HAP-1 (cell line): ENCODE results near the gene GGNBP2.

Experiments used
- DNase-seq, 2 experiments: peaks; one replicate each; pipeline ENCODE4 v3.0.0-alpha.2; 2016 to 2020; ENCODE audit warnings: low spot score in 2 of 2
- H3K27me3 ChIP-seq: fragments of 250-450 bp; sonication (Bioruptor Pico); 2 replicates; pipeline ENCODE4 v1.5.1; 2020; ENCODE audit warnings: low read depth, mild to moderate bottlenecking, moderate library complexity
- H3K36me3 ChIP-seq: fragments of 250-450 bp; sonication (Bioruptor Pico); replicated peaks from 2 replicates; pipeline ENCODE4 v1.5.1; 2020; ENCODE audit warnings: mild to moderate bottlenecking
- H3K4me1 ChIP-seq: fragments of 250-450 bp; sonication (Bioruptor Pico); 2 replicates; pipeline ENCODE4 v1.5.1; 2020; ENCODE audit warnings: mild to moderate bottlenecking
- H3K4me3 ChIP-seq: fragments of 250-450 bp; sonication (Bioruptor Pico); 2 replicates; pipeline ENCODE4 v1.5.1; 2020; ENCODE audit warnings: mild to moderate bottlenecking, moderate library complexity
- H3K9me3 ChIP-seq: fragments of 250-450 bp; sonication (Bioruptor Pico); 2 replicates; pipeline ENCODE4 v1.5.1; 2020; ENCODE audit warnings: mild to moderate bottlenecking, moderate library complexity
- in situ Hi-C: fragments of 300-500 bp; cut with MboI; formaldehyde crosslinking; loops from 3 replicates; pipeline ENCODE4 v1.14.3; 2020; ENCODE audit warnings: low sequenced_read_pairs, inconsistent platforms, mixed read lengths

Gene GGNBP2, protein sequence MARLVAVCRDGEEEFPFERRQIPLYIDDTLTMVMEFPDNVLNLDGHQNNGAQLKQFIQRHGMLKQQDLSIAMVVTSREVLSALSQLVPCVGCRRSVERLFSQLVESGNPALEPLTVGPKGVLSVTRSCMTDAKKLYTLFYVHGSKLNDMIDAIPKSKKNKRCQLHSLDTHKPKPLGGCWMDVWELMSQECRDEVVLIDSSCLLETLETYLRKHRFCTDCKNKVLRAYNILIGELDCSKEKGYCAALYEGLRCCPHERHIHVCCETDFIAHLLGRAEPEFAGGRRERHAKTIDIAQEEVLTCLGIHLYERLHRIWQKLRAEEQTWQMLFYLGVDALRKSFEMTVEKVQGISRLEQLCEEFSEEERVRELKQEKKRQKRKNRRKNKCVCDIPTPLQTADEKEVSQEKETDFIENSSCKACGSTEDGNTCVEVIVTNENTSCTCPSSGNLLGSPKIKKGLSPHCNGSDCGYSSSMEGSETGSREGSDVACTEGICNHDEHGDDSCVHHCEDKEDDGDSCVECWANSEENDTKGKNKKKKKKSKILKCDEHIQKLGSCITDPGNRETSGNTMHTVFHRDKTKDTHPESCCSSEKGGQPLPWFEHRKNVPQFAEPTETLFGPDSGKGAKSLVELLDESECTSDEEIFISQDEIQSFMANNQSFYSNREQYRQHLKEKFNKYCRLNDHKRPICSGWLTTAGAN

DNA sequence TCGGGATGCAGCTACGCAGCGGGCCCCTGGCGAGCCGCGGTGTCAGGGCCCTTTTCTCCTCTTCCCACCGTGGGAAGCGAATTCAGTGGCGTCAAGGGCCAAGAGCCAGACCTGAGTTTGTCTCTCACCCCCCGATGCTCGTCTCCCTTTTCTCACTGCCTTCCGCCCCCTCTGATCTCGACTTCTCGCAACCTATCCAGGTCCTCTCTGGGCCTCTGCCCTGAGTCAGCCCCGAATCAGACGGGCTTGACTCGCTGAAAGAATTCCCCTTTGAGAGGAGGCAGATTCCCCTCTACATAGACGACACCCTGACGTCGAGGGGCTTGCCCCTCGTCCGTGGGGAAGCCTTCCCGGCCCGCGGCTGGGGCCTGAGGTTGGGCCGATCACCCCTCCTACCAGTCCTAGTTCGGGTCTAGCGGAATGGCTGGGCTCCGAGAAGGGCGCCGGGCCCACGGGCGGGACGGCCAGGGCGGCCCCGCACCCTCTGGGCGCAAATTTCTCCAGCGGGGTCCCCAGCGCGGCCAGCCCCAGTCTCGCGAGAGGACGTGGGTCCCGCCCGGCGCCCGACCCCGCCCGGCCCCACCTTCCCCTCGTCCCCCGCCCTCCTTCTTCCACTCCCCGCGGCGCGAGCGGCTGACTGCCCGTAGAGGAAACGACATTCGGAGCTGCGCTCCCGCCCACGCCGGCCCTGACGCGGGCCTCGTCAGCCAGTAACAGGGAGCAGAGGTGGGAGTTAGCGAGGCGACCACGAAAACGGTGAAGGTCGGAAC is at the start of gene GGNBP2:
Gene GGNBP2, plus strand, starts transcription at position 613 of the 770 bp plus-strand sequence. CDS start 806 bp downstream, outside the sequence.
- Histone ChIP-seq H3K9me3 (no peaks in the 10 kb centered on the region), H3K36me3 (peaks cover 16% of the 10 kb centered on the region), H3K4me1 (peaks cover 26% of the 10 kb centered on the region), H3K27me3 (no peaks in the 10 kb centered on the region), H3K4me3 (peak within 1 kb of the TSS; percentile 98)
- DNase-seq = peak; percentile 80 to 96
- in situ Hi-C loops = no loop called here

DNA sequence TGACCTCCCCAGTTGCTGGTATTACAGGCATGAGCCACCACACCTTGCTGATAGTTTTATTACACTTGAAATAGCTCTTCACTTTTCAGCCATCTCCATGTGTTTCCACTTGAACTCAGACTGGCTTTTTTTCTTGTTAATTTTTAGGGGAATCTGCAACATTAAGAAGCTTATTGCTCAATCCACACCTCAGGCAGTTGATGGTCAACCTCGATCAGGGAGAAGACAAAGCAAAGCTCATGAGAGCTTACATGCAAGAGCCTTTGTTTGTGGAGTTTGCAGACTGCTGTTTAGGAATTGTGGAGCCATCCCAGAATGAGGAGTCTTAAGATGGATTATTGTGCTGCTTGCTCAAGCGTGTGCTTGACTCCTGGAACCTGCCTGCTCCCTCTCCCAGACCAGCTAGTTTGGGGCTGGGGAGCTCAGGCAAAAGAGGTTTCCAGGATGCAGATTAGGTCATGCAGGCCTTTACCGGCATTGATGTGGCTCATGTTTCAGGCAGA is 49.6 kb upstream of the GGNBP2 start:
- H3K4me1 ChIP-seq = no peaks in the 10 kb centered on the region
- H3K36me3 ChIP-seq = peaks cover 70% of the 10 kb centered on the region
- DNase-seq = no peak
- no peak overlapping the region for H3K4me3 ChIP-seq
- in situ Hi-C loops = loop anchor here (25.0 kb wide), 1 partner anchor 308 kb away; the partner anchor contains the start of genes CCL3L1, CCL3L3 and TBC1D3B
- H3K9me3 ChIP-seq = no peaks in the 10 kb centered on the region
- no peaks in the 10 kb centered on the region for H3K27me3 ChIP-seq

DNA sequence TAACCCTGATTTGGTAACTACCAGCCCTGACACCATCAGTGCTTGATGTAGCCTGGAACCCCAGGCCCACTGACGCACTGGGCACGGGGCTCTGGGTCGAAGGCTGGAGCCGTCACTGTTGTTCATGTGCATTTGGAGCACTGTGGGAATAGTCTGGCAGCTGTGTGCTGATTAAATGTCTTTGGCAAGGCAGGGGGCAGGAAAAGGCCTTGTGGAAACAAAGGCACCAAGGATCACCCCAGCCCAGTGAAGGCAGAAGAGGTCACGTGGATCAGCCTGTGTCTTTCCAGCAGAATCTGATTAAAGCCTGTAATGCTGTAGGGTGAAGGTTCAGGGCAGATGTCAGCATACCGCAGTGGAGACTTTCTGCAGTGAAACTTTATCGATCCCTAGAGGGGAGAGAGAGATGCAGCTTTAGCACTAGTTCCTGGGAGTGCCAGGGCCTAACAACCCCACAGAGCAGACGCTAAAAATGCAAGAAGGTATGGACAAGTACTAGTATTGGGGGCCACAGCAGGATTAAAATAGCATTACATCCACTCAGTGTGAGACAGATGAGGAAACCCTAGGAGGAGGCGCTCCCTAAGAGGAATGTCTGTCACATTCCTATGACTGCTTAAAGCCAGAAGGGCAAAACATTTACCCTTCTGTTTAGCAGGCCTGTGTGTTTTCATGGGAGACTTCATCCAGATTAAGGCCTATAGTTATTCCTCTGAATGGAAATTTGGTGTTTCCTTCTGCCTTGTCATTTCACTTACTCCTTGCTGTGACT is 48.5 kb upstream of the GGNBP2 start:
- Histone ChIP-seq H3K9me3 (no peaks in the 10 kb centered on the region), H3K36me3 (peaks cover 81% of the 10 kb centered on the region), H3K27me3 (no peaks in the 10 kb centered on the region), H3K4me1 (no peaks in the 10 kb centered on the region), H3K4me3 (no peak overlapping the region)
- DNase-seq = no peak
- in situ Hi-C loops = loop anchor here (25.0 kb wide), 1 partner anchor 309 kb away; the partner anchor contains the start of genes CCL3L1, CCL3L3 and TBC1D3B

DNA sequence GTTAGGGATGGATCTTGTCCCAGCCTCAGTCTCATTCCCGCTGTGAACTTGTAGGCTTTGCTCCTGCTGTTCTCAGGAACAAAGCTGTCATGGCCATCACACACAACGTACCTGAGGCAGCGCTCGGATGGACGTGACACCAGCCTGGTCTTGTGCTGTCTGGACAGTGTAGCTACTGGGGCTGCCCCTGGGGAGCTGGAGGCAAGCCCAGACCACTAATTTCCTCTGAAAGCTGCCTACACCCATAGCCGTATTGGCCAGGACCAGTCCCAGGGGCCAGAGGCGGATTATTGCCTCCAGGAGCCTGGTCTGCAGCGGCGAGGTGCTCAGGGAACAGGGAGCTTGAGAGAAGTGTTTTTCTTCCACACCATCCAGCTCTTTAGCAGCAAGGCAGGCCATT is 46.6 kb upstream of the GGNBP2 start:
- Histone ChIP-seq H3K36me3 (peaks cover 86% of the 10 kb centered on the region), H3K4me3 (no peak overlapping the region), H3K9me3 (no peaks in the 10 kb centered on the region), H3K4me1 (no peaks in the 10 kb centered on the region), H3K27me3 (no peaks in the 10 kb centered on the region)
- no peak for DNase-seq
- in situ Hi-C loops = loop anchor here (25.0 kb wide), 1 partner anchor 311 kb away; the partner anchor contains the start of genes CCL3L1, CCL3L3 and TBC1D3B

DNA sequence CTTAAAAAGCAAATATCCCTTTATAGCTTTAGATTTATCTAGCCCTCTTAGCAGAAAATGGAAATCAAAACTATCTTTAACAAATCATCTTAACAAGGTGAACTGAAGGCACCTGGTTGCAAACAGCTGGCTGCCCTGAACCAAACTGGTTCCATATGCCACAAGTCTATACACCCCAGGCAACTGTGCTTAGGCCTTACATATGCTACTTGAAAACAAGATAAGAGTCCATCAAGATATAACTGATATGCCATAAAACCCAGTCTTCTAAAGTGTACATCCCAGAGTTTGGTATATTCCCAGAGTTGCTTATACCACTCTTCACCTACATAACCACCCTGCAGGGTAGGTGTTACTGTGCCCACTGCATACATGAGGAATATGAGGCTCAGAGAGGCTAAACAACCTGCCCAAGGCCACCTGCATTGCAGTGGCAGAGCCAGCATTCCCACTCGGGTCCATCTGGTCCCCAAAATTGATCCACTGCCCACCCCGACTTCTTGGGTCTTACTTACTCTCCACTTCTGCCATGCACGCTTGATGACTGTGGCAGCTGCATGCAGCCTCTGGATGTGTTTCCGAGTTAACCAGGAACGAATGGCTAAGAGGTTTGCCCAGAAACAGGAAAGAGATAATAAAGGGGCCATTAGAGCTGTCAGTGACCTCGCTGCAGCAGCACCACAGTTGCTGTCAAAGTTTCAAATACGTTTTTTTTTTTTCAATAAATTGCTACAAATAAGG is 46.0 kb upstream of the GGNBP2 start:
- H3K36me3 ChIP-seq = peaks cover 86% of the 10 kb centered on the region
- H3K9me3 ChIP-seq = no peaks in the 10 kb centered on the region
- DNase-seq = no peak
- no peaks in the 10 kb centered on the region for H3K4me1 ChIP-seq
- no peak overlapping the region for H3K4me3 ChIP-seq
- in situ Hi-C loops = loop anchor here (25.0 kb wide), 1 partner anchor 311 kb away; the partner anchor contains the start of genes CCL3L1, CCL3L3 and TBC1D3B
- no peaks in the 10 kb centered on the region for H3K27me3 ChIP-seq

DNA sequence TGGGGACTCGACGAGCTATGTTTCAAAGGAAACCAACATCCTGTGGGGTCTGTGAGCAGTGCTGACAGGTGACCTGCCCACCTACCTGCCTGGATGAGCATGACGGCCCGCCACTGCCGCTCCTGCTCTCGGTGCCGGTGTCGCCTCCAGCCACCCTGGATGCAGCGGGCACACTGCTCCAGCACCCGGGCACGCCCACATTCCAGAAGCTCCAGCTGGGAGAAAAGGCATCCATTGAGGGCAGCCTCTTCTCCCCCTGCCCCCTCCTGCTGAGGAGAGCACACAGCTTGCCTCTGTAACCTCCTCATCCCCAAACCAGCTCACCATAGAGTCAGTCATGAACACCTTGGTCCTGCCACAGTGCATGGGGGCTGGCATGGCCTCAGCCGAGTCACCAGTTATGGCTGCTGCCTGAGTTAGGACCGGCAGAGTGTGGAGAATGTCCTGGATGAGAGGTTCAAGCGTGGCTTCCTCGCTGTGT is 43.9 kb upstream of the GGNBP2 start:
- Histone ChIP-seq H3K27me3 (no peaks in the 10 kb centered on the region), H3K4me1 (no peaks in the 10 kb centered on the region), H3K36me3 (peaks cover 84% of the 10 kb centered on the region), H3K4me3 (no peak overlapping the region), H3K9me3 (no peaks in the 10 kb centered on the region)
- DNase-seq = no peak
- in situ Hi-C loops = loop anchor here (25.0 kb wide), 1 partner anchor 663 kb away; no protein-coding TSS in a partner anchor

DNA sequence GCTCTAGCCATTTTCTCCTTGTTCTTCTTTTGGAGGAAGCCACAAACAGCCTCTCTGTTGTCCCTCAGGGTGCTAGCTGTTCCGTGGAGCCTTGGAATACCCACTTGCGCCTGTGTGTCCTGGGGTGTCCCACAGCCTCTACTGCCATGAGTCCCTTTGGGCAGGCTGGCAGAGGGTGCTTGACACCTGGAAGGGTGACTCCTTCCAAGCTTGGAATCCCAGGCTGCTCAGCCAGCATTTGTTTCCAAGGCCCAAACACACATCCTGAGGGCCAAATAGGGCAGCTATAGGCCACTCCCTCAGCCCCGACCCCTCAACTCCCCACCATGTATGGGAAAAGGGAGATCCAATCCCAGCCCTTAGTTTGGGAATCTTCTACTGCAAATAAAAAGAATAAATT is 43.4 kb upstream of the GGNBP2 start:
- H3K4me1 ChIP-seq = no peaks in the 10 kb centered on the region
- no peak overlapping the region for H3K4me3 ChIP-seq
- no peaks in the 10 kb centered on the region for H3K27me3 ChIP-seq
- no peak for DNase-seq
- no peaks in the 10 kb centered on the region for H3K9me3 ChIP-seq
- H3K36me3 ChIP-seq = peaks cover 84% of the 10 kb centered on the region
- in situ Hi-C loops = loop anchor here (25.0 kb wide), 1 partner anchor 664 kb away; no protein-coding TSS in a partner anchor

GRCh38 chr17:36501963-36502362 is 42.8 kb upstream of the GGNBP2 start:
- Histone ChIP-seq H3K4me1 (no peaks in the 10 kb centered on the region), H3K27me3 (no peaks in the 10 kb centered on the region), H3K4me3 (no peak overlapping the region), H3K36me3 (peaks cover 84% of the 10 kb centered on the region), H3K9me3 (no peaks in the 10 kb centered on the region)
- in situ Hi-C loops = loop anchor here (25.0 kb wide), 1 partner anchor 665 kb away; no protein-coding TSS in a partner anchor
- DNase-seq = no peak

DNA sequence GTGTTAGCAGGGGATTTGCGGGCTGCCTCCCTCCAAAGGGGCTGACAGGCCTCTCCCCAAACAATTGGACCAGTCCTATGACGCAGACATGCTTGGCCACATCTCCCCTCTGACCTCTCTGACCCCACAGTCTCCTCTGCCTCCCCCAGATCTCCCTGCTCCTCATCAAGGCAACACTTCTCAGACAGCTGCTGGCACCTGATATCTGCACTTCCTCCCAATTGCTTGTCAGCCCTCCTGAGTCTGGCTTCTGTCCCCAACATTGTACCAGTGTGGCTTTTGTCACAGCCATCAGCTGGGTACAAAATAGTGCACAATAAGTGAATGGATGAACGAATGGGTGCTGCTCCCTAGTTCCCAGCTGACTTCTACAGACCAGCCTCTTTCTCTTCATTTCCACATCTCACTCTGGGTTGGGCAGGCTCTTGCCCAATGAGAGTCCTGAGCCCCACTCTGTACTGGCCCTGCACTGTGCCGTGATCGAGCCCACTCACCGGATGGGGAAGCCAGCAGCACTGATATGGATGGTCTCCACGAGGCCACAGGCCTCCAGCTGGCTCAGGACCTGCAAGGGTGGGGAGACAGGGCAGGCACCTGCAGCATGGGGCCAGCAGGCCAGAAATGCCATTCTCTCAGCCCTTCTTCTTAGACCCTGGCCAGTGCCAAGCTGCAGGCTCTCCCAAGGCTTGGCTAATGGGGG is 41.1 kb upstream of the GGNBP2 start:
- DNase-seq = no peak
- in situ Hi-C loops = loop anchor here (25.0 kb wide), 1 partner anchor 666 kb away; no protein-coding TSS in a partner anchor
- no peaks in the 10 kb centered on the region for H3K9me3 ChIP-seq
- no peaks in the 10 kb centered on the region for H3K27me3 ChIP-seq
- no peaks in the 10 kb centered on the region for H3K4me1 ChIP-seq
- H3K4me3 ChIP-seq = no peak overlapping the region
- H3K36me3 ChIP-seq = peaks cover 87% of the 10 kb centered on the region

DNA sequence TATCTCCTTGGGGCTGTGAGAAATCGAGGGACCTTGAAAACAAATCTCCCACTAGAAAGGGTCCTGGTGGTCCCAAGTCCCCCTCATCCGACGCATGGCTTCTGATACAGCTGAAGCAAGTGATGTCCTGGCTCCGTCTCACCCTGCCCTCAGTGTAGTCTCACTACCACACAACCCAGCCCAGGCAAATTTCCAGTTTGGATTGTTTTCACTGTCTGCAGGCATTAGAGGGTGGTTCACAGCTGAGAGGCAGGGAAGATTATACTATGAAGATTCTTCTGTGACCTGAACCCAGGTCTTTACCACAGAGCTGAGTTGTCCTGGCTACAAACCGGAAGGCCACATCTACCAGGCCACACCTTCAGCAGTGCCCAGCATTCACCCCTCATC is 40.6 kb upstream of the GGNBP2 start:
- no peaks in the 10 kb centered on the region for H3K4me1 ChIP-seq
- H3K27me3 ChIP-seq = no peaks in the 10 kb centered on the region
- in situ Hi-C loops = loop anchor here (25.0 kb wide), 1 partner anchor 667 kb away; no protein-coding TSS in a partner anchor
- DNase-seq = no peak
- no peak overlapping the region for H3K4me3 ChIP-seq
- H3K36me3 ChIP-seq = peaks cover 89% of the 10 kb centered on the region
- no peaks in the 10 kb centered on the region for H3K9me3 ChIP-seq

GRCh38 chr17:36505171-36505570 is 39.5 kb upstream of the GGNBP2 start:
- Histone ChIP-seq H3K4me3 (no peak overlapping the region), H3K9me3 (no peaks in the 10 kb centered on the region), H3K4me1 (no peaks in the 10 kb centered on the region), H3K27me3 (no peaks in the 10 kb centered on the region), H3K36me3 (peaks cover 94% of the 10 kb centered on the region)
- in situ Hi-C loops = loop anchor here (25.0 kb wide), 1 partner anchor 668 kb away; no protein-coding TSS in a partner anchor
- DNase-seq = no peak
